GM10266 (cell line): ENCODE measurements around the gene COL4A5.

Experiments
- DNase-seq: peaks from one replicate; pipeline ENCODE4 v3.0.0; 2012; ENCODE audit errors: extremely low spot score
- TF ChIP-seq, protein P1 (sequence below): IDR thresholded peaks from 2 replicates; pipeline ENCODE4 v1.5.1; 2012; ENCODE audit warnings: mild to moderate bottlenecking, low read depth; ENCODE audit not compliant: control insufficient read depth, insufficient read depth; ENCODE audit errors: missing control alignments

Gene COL4A5

DNA sequence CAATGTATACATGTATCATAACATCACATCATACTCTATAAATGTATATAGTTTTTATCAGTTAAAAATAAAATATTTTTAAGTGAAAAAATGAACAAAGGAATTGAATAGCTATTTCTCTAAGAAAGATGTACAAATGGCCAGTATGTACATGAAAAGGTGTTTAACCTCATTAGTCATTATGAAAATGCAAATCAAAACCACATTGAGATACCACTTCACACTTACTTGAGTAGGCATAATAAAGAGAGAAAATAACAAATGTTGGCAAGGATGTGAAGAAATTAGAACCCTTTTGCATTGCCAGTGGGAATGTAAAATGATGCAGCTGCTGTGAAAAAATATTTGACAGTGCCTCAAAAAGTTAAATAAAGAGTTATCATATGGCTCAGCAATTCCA, 201.2 kb downstream of the COL4A5 start:
- DNase-seq = no peak
- TF ChIP-seq, protein P1, sequence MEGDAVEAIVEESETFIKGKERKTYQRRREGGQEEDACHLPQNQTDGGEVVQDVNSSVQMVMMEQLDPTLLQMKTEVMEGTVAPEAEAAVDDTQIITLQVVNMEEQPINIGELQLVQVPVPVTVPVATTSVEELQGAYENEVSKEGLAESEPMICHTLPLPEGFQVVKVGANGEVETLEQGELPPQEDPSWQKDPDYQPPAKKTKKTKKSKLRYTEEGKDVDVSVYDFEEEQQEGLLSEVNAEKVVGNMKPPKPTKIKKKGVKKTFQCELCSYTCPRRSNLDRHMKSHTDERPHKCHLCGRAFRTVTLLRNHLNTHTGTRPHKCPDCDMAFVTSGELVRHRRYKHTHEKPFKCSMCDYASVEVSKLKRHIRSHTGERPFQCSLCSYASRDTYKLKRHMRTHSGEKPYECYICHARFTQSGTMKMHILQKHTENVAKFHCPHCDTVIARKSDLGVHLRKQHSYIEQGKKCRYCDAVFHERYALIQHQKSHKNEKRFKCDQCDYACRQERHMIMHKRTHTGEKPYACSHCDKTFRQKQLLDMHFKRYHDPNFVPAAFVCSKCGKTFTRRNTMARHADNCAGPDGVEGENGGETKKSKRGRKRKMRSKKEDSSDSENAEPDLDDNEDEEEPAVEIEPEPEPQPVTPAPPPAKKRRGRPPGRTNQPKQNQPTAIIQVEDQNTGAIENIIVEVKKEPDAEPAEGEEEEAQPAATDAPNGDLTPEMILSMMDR = no peak

DNA sequence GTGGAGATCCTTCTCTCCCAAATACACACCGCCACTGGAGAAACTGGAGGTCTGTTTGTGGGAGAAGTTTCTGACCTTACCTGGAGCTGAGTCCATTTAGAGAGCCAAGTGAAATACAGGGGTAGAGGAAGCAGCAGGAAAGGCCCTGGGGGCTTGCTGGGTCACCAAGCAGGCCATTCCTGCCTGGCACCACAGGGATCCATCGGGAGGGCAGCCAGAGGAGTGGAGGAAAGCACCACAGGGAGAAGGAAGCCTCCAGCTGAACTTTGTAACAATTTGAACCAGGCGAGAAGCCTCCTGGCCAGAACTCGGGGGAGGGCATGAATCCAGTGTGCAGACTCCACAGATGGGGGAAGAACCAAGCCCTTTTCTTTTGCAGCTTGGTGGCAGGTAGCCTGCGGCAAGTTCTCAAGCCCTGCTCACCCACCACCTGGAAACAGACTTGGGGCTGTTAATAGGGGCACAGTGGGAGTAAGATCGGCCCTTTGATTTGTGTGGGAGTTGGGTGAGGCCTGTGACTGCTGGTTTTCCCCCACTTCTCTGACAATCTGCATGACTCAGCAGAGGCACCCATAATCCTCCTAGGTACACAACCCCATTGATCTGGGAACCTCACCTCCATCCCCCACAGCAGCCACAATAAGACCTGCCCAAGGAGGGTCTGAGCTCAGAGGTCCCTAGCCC, 202.1 kb downstream of the COL4A5 start:
- DNase-seq = no peak
- TF ChIP-seq, protein P1 = no peak

DNA sequence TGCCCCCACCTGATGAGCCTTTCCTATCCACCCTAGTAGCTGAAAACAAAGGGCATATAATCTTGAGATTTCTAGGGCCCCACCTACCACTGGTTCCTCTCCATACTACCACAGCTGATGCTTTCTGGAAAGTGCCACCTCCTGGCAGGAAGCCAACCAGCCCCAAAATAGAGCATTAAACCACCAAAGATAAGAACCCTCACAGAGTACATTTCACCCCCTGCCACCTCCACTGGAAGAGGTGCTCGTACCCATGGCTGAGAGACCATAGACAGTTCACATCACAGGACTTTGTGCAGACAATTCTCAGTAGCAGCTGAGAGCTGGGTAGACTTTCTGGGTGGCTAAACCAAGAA, 202.6 kb downstream of the COL4A5 start:
- TF ChIP-seq, protein P1 = no peak
- DNase-seq = no peak

DNA sequence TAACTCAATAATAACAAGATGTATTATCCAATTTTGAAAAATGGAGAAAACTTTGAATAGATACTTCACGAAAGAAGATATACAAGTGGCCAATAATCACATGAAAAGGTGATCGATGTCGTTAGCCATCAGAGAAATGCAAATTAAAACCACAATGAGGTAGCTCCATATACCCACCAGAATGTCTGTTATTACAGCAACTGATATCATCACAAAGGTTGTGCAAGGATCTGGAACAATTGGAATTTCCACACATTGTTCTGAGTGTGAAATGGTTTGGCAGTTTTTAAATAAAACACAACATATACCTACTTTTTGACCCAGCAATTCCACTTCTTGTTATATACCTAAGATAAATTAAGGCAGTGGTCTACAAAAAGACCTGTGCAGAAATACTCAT, 225.1 kb downstream of the COL4A5 start:
- TF ChIP-seq, protein P1 = no peak
- DNase-seq = no peak

DNA sequence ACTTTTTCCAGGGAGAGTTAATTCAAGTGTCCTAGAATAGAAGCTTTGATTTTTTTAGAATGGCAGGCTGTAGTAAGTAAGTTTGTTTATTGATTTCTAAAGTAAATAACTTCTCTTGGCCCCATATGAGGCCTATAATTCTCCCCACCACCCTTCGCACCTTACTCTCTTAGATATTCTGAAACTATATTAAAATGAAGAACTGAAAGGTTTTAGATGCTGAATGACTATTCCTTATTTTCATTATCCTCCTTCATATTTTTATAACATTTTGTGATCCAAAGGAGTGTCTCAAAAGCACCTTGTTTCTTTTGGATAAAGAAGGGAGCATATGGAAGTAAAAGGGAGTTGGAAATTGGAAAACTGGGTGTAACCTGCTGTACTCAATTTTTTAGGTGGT, 226.5 kb downstream of the COL4A5 start:
- TF ChIP-seq, protein P1 = no peak
- no peak for DNase-seq

DNA sequence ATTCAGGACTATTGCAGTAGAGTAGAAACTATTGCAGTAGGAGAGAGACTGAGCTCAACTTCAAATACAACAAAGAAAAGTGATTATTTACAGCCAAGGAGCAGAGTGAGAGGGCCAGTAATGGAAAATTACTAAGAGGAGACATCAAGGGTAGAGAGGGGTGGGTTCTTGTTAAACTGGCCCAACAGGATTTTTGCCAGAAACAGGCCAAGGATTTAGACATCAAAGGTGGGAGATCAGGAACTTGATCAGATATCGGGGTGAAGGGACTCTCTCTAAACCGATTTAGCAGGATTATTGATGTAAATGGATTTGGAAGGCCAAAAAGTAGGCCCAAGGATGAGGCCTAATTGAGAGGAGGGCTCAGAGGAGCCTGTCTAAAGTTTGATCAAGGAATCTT, 231.9 kb downstream of the COL4A5 start:
- no peak for DNase-seq
- TF ChIP-seq, protein P1 = no peak

DNA sequence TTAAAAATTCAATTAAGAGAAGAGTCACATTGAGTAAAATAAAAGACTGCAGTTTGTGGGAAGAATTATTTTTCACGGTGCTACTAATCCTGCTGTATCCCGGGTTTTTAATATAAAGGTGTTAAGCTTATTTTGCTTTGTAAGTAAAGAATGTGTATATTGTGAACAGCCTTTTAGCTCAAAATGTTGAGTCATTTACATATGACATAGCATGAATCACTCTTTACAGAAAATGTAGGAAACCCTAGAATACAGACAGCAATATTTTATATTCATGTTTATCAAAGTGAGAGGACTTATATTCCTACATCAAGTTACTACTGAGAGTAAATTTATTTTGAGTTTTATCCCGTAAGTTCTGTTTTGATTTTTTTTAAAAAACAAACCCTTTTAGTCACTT, 257.1 kb downstream of the COL4A5 start:
- DNase-seq = no peak
- TF ChIP-seq, protein P1 = no peak
